A549 (cell line): ENCODE measurements around the gene ZNF248.

ENCODE experiments used
- ESRRA ChIP-seq: fragments of 150-350 bp; IDR thresholded peaks from 2 replicates; pipeline ENCODE4 v1.6.1; 2014; ENCODE audit warnings: mild to moderate bottlenecking, low read length, borderline replicate concordance
- MYC ChIP-seq: IDR thresholded peaks from 2 replicates; pipeline ENCODE4 v1.6.1; 2012; ENCODE audit warnings: mild to moderate bottlenecking, inconsistent platforms, low read length, improper control_type of control experiment, borderline replicate concordance
- TF ChIP-seq, protein P1 (sequence below): fragments of >200 bp; sonication (Bioruptor Twin); formaldehyde crosslinking; IDR thresholded peaks from 3 replicates; pipeline ENCODE4 v1.5.1; 2016

DNA sequence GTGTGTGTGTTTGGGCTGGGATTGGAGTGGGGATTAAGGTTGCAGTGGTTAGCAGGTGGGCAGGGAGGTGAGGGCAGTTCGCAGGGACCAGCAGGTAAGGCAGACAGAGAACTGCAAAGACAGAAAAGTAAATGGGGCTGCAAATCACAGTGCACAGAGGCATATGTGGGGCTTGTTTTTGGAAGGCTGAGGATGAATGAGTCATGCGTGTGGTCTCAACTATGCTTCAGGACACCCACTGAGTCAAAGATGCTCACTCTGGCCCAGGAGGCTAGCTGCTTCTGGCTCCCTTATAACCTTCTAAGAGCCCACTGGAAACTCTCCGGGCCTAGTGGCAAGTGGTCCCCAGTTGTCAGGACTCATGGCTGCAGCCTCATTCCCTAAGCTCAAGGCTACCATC, 118.2 kb downstream of the ZNF248 start:
- TF ChIP-seq, protein P1, sequence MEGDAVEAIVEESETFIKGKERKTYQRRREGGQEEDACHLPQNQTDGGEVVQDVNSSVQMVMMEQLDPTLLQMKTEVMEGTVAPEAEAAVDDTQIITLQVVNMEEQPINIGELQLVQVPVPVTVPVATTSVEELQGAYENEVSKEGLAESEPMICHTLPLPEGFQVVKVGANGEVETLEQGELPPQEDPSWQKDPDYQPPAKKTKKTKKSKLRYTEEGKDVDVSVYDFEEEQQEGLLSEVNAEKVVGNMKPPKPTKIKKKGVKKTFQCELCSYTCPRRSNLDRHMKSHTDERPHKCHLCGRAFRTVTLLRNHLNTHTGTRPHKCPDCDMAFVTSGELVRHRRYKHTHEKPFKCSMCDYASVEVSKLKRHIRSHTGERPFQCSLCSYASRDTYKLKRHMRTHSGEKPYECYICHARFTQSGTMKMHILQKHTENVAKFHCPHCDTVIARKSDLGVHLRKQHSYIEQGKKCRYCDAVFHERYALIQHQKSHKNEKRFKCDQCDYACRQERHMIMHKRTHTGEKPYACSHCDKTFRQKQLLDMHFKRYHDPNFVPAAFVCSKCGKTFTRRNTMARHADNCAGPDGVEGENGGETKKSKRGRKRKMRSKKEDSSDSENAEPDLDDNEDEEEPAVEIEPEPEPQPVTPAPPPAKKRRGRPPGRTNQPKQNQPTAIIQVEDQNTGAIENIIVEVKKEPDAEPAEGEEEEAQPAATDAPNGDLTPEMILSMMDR, result no peak
- TF ChIP-seq MYC, result no peak
- TF ChIP-seq ESRRA, result no peak
